Small intestine (tissue), 7 donors: ENCODE measurements around the gene GGN. TPM values are rescaled to one million over a fixed set of nuclear protein-coding genes. Genes with fewer than 3 reads are reported as not detected.
"Not testable (repeated sequence)": the region's sequence is repeated elsewhere in the genome, so short reads cannot be mapped to it uniquely, and the experiment has no call there.

ENCODE experiments used
- DNase-seq, 2 donors: peaks; one replicate each; pipeline versions ENCODE4 v3.0.0 to v3.0.0-alpha.2; 2013
- FAIRE-seq: peaks from 2 replicates; lab custom pipeline; 2012; peaks lifted over from hg19 to GRCh38; lab: Jason Lieb, UNC
- H3K27ac ChIP-seq, 3 donors: one replicate each; pipeline ENCODE4 v1.5.1; 2013; ENCODE audit warnings: low read length in 2 of 3, mild to moderate bottlenecking in 2 of 3, control low read depth in 1 of 3, inconsistent platforms in 1 of 3, low read depth in 1 of 3, moderate library complexity in 1 of 3
- H3K27me3 ChIP-seq, 3 donors: one replicate each; pipeline ENCODE4 v1.6.1; 2013; ENCODE audit warnings: low read length in 3 of 3, inconsistent platforms in 1 of 3; ENCODE audit not compliant: control insufficient read depth in 3 of 3, insufficient read depth in 3 of 3
- H3K36me3 ChIP-seq, 3 donors: one replicate each; pipeline ENCODE4 v1.6.1; 2013; ENCODE audit warnings: low read length in 3 of 3, inconsistent platforms in 1 of 3, low read depth in 1 of 3, mild to moderate bottlenecking in 1 of 3, moderate library complexity in 1 of 3; ENCODE audit not compliant: control insufficient read depth in 3 of 3, insufficient read depth in 2 of 3
- H3K4me1 ChIP-seq, 3 donors: one replicate each; pipeline ENCODE4 v1.6.1; 2013; ENCODE audit warnings: low read length in 2 of 3, inconsistent platforms in 1 of 3, low read depth in 1 of 3, mild to moderate bottlenecking in 1 of 3, moderate library complexity in 1 of 3; ENCODE audit not compliant: control insufficient read depth in 3 of 3, insufficient read depth in 2 of 3
- H3K4me3 ChIP-seq, 3 donors: one replicate each; pipeline ENCODE4 v1.5.1; 2013; ENCODE audit warnings: low read length in 3 of 3, control low read depth in 1 of 3, inconsistent platforms in 1 of 3, low read depth in 1 of 3, mild to moderate bottlenecking in 1 of 3, moderate library complexity in 1 of 3
- H3K9me3 ChIP-seq, 2 donors: one replicate each; pipeline ENCODE4 v1.6.1; 2013; ENCODE audit warnings: low read depth in 1 of 2, low read length in 1 of 2; ENCODE audit not compliant: control insufficient read depth in 2 of 2, insufficient read depth in 1 of 2
- WGBS, 3 donors: extraction: QIAGEN DNeasy Blood & Tissue Kit; methylation state at CpG; one replicate each; pipeline ENCODE4 v1.1.7; 2013; 5-methylcytosine and 5-hydroxymethylcytosine counted together
- polyA plus RNA-seq, 4 donors: library from polyadenylated mRNA; stranded (reverse) in 3 of 4; unstranded in 1 of 4; fragments of 200-250 nt in 3 of 4; fragments of 120-200 nt in 1 of 4; gene quantifications; one replicate each; pipeline versions ENCODE4 v1.2.1 to v1.2.3, GENCODE V29; 2013
- donor health status: healthy with polysubstance abuse.
- donor health status: control.
- donor health status: control.
- donor health status: Bipolar disorder and iron deficiency.
- donor health status: healthy.

The GGN gene
- polyA plus RNA-seq, 4 donors: 1.7 to 16.1 (median 8.2) TPM

DNA sequence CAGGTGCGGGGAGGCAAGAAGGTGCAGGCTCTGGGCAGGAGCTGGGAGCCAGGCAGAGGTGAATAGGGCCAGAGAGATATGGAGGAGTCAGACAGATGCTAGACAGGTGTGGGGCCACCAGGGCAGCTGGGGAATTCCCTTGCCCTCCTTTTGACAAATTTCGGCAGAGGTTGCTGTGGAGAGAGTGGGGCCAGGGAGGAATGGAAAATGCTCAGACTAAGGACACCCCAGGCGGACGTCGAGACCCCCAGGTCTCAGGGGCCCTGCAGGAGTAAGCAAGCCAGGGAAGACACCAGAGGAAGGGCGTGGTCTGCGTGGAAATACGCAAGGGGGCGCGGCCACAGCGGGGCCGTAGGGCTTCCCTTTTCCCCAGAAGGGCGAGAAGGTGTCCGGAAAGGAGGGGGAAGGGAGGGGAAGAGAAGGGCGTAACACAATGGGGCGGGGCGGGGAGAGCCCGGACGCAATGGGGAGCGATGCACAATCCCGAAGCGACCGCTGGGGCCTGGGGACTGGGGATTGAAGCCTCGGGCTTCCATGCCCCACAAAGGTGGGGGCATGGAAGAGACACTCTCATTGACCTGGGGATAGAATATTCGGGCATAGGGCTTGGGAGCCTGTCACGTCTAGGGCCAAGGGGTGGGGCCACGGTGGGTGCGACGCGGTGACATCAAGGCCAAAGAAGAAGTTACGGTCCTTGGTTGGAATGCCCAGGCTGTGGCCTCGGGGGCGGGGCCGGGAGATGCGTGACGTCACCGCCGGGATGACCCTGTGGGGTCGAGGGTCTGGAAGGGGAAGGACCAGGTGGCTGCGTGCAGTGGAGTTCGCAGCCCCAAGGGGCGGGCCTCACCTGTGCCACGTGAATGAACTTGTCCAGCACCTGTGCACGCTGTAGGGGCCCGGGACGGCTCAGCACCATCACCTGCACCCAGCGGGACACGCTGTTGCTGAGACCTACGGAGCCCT is 30.0 kb upstream of the GGN start:
- peak; percentile 53 to 72 for DNase-seq
- peak overlapping the region in 2 of 3 donors; percentile 26 to 27 for H3K4me3 ChIP-seq
- FAIRE-seq: no peak
- no peaks in the 10 kb centered on the region for H3K36me3 ChIP-seq
- H3K27me3 ChIP-seq: peaks cover 0 to 11% (median 0%) of the 10 kb centered on the region in 3 donors
- no peaks in the 10 kb centered on the region for H3K9me3 ChIP-seq
- WGBS, 3 donors: 6 to 10% (median 9%) methylated on average over 45 to 49 of the region's 49 CpGs
- no peak overlapping the region for H3K27ac ChIP-seq
- peaks cover 0 to 11% (median 3%) of the 10 kb centered on the region in 3 donors for H3K4me1 ChIP-seq

DNA sequence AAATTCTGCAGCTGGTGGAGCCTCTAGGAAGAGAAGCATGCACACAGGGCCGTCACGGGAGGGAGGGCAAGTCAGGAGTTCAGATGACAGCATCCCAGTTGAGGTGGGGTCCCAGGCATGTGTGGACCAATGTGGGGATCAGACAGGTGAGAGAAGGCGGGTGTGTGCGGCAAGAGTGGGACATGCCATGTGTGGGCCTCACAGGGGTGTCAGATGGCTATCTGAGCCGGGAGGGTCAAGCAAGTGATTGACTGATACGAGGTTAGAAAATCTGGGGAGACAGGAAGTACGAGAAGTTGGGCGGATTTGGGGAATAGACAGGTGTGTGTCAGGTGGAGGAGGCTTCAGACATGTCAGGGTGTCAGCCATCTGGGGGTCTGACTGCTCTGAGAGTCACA is 29.3 kb upstream of the GGN start:
- DNase-seq: no peak
- H3K4me3 ChIP-seq: no peak overlapping the region
- no peak for FAIRE-seq
- H3K9me3 ChIP-seq: no peaks in the 10 kb centered on the region
- H3K27ac ChIP-seq: no peak overlapping the region
- 66 to 75% (median 68%) methylated on average over 8 of the region's 8 CpGs for WGBS, 3 donors
- H3K27me3 ChIP-seq: peaks cover 0 to 6% (median 0%) of the 10 kb centered on the region in 3 donors
- H3K36me3 ChIP-seq: no peaks in the 10 kb centered on the region
- H3K4me1 ChIP-seq: peaks cover 0 to 11% (median 3%) of the 10 kb centered on the region in 3 donors

DNA sequence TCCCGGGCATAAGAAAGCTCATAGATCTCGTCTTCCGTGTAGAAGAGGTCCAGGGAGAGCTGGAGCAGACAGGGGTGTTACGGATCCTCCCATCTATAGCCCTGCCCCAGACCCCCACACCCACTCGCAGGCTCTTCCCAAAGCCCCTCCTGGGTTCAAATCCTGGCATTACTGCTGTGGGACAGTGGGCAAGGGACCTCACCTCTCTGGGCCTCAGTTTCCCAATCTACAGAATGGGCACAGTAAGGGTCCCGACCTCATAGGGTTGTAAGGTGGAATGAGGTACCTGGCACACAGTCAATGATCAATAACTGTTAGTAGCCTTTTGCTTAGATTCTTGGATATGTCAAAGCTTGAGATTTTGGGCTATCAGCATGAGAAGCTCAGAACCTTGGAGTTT is 25.6 kb upstream of the GGN start:
- Histone ChIP-seq H3K4me1 (peaks cover 0 to 10% (median 3%) of the 10 kb centered on the region in 3 donors), H3K36me3 (peaks cover 0 to 9% (median 0%) of the 10 kb centered on the region in 3 donors), H3K4me3 (no peak overlapping the region), H3K9me3 (no peaks in the 10 kb centered on the region), H3K27me3 (peaks cover 0 to 3% (median 0%) of the 10 kb centered on the region in 3 donors), H3K27ac (no peak overlapping the region)
- DNase-seq (no peak), FAIRE-seq (no peak)
- WGBS, 3 donors: 87 to 91% (median 90%) methylated on average over 6 of the region's 6 CpGs

DNA sequence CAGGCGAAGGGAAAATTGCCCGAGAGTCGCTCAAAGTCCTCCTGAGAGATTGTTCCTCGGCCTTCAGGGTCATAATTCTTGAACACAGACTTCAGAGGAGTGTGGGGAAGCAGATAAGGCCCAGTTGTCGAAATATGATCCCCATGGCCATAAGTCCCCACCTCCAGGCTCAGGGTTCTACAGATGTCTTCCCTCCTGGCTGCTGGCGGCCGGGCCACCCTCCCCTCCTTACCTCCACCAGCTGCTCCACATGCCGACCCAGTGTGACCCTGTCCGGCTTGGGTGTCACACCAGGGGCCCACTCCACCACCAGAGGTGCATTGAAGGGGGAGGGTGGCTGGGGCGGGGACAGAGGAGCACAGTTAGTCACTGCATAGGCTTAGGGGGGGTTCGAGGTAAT is 25.1 kb upstream of the GGN start:
- Histone ChIP-seq H3K27ac (no peak overlapping the region), H3K36me3 (peaks cover 0 to 10% (median 0%) of the 10 kb centered on the region in 3 donors), H3K9me3 (no peaks in the 10 kb centered on the region), H3K27me3 (peaks cover 0 to 3% (median 0%) of the 10 kb centered on the region in 3 donors), H3K4me1 (peaks cover 0 to 5% (median 0%) of the 10 kb centered on the region in 3 donors), H3K4me3 (no peak overlapping the region)
- WGBS, 3 donors: 61 to 69% (median 69%) methylated on average over 8 to 11 of the region's 11 CpGs
- FAIRE-seq (no peak), DNase-seq (no peak)

- peaks cover 0 to 1% (median 0%) of the 10 kb centered on the region in 3 donors for H3K4me1 ChIP-seq
- H3K4me3 ChIP-seq: no peak overlapping the region
- H3K9me3 ChIP-seq: no peaks in the 10 kb centered on the region
- no peak overlapping the region for H3K27ac ChIP-seq
- no peak for DNase-seq
- H3K36me3 ChIP-seq: peaks cover 0 to 12% (median 0%) of the 10 kb centered on the region in 3 donors
- no peak for FAIRE-seq
- 88 to 98% (median 94%) methylated on average over 8 of the region's 8 CpGs for WGBS, 3 donors
- peaks cover 0 to 3% (median 0%) of the 10 kb centered on the region in 3 donors for H3K27me3 ChIP-seq
Observed at GRCh38 chr19:38412491-38412890, 24.7 kb upstream of the GGN start.

DNA sequence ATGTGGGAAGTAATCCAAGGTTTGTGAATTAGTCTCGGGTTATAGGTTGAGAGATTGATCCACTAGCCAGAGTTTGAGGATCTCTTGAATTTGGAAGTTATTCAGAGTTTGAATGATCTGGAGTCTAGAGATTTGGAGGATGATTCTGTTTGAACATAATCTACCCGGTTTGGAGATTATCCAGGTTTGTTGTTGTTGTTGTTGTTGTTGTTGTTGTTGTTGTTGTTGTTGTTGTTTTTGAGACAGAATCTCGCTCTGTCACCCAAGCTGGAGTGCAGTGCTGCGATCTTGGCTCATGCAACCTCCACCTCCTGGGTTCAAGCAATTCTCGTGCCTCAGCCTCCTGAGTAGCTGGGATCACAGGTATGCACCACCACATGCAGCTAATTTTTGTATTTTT is 24.1 kb upstream of the GGN start:
- peaks cover 0 to 17% (median 1%) of the 10 kb centered on the region in 3 donors for H3K36me3 ChIP-seq
- H3K27me3 ChIP-seq, DNase-seq, FAIRE-seq, H3K27ac ChIP-seq, H3K9me3 ChIP-seq, H3K4me3 ChIP-seq, H3K4me1 ChIP-seq: not testable (repeated sequence)
- 77 to 85% (median 78%) methylated on average over 5 of the region's 5 CpGs for WGBS, 3 donors

GRCh38 chr19:38411041-38411712 is 23.3 kb upstream of the GGN start:
- no peak for FAIRE-seq
- Histone ChIP-seq H3K4me1 (no peaks in the 10 kb centered on the region), H3K27me3 (peaks cover 0 to 3% (median 0%) of the 10 kb centered on the region in 3 donors), H3K4me3 (no peak overlapping the region), H3K9me3 (no peaks in the 10 kb centered on the region), H3K27ac (no peak overlapping the region), H3K36me3 (peaks cover 0 to 24% (median 3%) of the 10 kb centered on the region in 3 donors)
- 82 to 86% (median 83%) methylated on average over 13 of the region's 13 CpGs for WGBS, 3 donors
- DNase-seq: no peak

DNA sequence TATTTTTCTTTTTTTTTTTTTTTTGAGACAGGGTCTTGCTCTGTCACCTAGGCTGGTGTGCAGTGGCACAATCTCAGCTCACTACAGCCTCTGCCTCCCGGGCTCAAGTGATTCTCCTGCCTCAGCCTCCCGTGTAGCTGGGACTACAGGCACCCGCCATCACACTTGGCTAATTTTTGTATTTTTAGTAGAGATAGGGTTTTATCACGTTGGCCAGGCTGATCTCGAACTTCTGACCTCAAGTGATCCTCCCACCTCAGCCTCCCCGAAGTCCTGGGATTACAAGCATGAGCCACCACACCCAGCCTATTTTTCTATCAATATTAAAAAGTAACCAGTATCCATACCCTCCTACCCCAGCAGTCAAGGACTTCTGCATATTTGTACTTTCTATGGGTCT is 22.6 kb upstream of the GGN start:
- H3K4me1 ChIP-seq, H3K27ac ChIP-seq, H3K4me3 ChIP-seq, H3K9me3 ChIP-seq, H3K27me3 ChIP-seq, FAIRE-seq, DNase-seq: not testable (repeated sequence)
- 52 to 78% (median 64%) methylated on average over 6 of the region's 6 CpGs for WGBS, 3 donors
- peaks cover 0 to 28% (median 3%) of the 10 kb centered on the region in 3 donors for H3K36me3 ChIP-seq
